ENCODE data around the gene DPH1.

Gene DPH1

GRCh38 chr17:1985686-1986085 lies 44.3 kb upstream of the DPH1 start:
- Histone ChIP-seq H3K9me3 (ENCODE audit: control insufficient read depth, insufficient read depth, low read length) (no peaks in the 10 kb centered on the region), H3K4me1 (ENCODE audit: control insufficient read depth, low read length) (no peaks in the 10 kb centered on the region), H3K36me3 (ENCODE audit: control insufficient read depth, low read length) (no peaks in the 10 kb centered on the region), H3K4me2 (ENCODE audit: low read length) (no peak overlapping the region), H3K4me3 (ENCODE audit: low read length) (no peak overlapping the region), H3K9me2 (replicated peaks; ENCODE audit: control insufficient read depth, low read length) (no peaks in the 10 kb centered on the region), H4K20me1 (ENCODE audit: control insufficient read depth, insufficient read depth, low read depth, low read length) (no peaks in the 10 kb centered on the region), H3K27me3 (ENCODE audit: control insufficient read depth, low read length) (no peaks in the 10 kb centered on the region; the same call in 1 of the 2 replicates), H3K79me2 (ENCODE audit: control insufficient read depth, low read length) (no peaks in the 10 kb centered on the region), H3F3A (ENCODE audit: control insufficient read depth, insufficient read depth) (no peaks in the 10 kb centered on the region), H3K27ac (ENCODE audit: low read depth, low read length) (no peak overlapping the region)
- TF ChIP-seq CTCF (IDR thresholded peaks at IDR 0.05; ENCODE audit: low read depth, low read length, poor library complexity, severe bottlenecking) (no peak), EZH2phosphoT487 (IDR thresholded peaks at IDR 0.05; ENCODE audit: borderline replicate concordance, low read length) (no peak)

- TF ChIP-seq CTCF (IDR thresholded peaks at IDR 0.05; ENCODE audit: low read depth, low read length, poor library complexity, severe bottlenecking) (no peak), EZH2phosphoT487 (IDR thresholded peaks at IDR 0.05; ENCODE audit: borderline replicate concordance, low read length) (no peak)
- no peak overlapping the region for H3K27ac ChIP-seq (ENCODE audit: low read depth, low read length)
Measured at GRCh38 chr17:1986783-1987451, 43.0 kb upstream of the DPH1 start.

GRCh38 chr17:1989135-1989534 lies 40.8 kb upstream of the DPH1 start:
- Histone ChIP-seq H3K9me2 (replicated peaks; ENCODE audit: control insufficient read depth, low read length) (no peaks in the 10 kb centered on the region), H3K27me3 (ENCODE audit: control insufficient read depth, low read length) (no peaks in the 10 kb centered on the region), H3K79me2 (ENCODE audit: control insufficient read depth, low read length) (no peaks in the 10 kb centered on the region), H3K9me3 (ENCODE audit: control insufficient read depth, insufficient read depth, low read length) (no peaks in the 10 kb centered on the region), H3K36me3 (ENCODE audit: control insufficient read depth, low read length) (no peaks in the 10 kb centered on the region), H3K4me1 (ENCODE audit: control insufficient read depth, low read length) (no peaks in the 10 kb centered on the region), H3K4me3 (ENCODE audit: low read length) (no peak overlapping the region), H3K4me2 (ENCODE audit: low read length) (no peak overlapping the region), H4K20me1 (ENCODE audit: control insufficient read depth, insufficient read depth, low read depth, low read length) (no peaks in the 10 kb centered on the region), H3K27ac (ENCODE audit: low read depth, low read length) (no peak overlapping the region), H3F3A (ENCODE audit: control insufficient read depth, insufficient read depth) (no peaks in the 10 kb centered on the region)
- TF ChIP-seq CTCF (IDR thresholded peaks at IDR 0.05; ENCODE audit: low read depth, low read length, poor library complexity, severe bottlenecking) (no peak), EZH2phosphoT487 (IDR thresholded peaks at IDR 0.05; ENCODE audit: borderline replicate concordance, low read length) (no peak)

More at GRCh38 chr17:1986783-1987451, 43.0 kb upstream of the DPH1 start:
- no peaks in the 10 kb centered on the region for H3F3A ChIP-seq (ENCODE audit: control insufficient read depth, insufficient read depth)
- no peak overlapping the region for H3K4me2 ChIP-seq (ENCODE audit: low read length)
- H3K9me2 ChIP-seq (replicated peaks; ENCODE audit: control insufficient read depth, low read length) = no peaks in the 10 kb centered on the region
- no peaks in the 10 kb centered on the region for H4K20me1 ChIP-seq (ENCODE audit: control insufficient read depth, insufficient read depth, low read depth, low read length)
- H3K36me3 ChIP-seq (ENCODE audit: control insufficient read depth, low read length) = no peaks in the 10 kb centered on the region
- no peak overlapping the region for H3K4me3 ChIP-seq (ENCODE audit: low read length)
- H3K79me2 ChIP-seq (ENCODE audit: control insufficient read depth, low read length) = no peaks in the 10 kb centered on the region
- no peaks in the 10 kb centered on the region for H3K4me1 ChIP-seq (ENCODE audit: control insufficient read depth, low read length)
- H3K9me3 ChIP-seq (ENCODE audit: control insufficient read depth, insufficient read depth, low read length) = no peaks in the 10 kb centered on the region
- H3K27me3 ChIP-seq (ENCODE audit: control insufficient read depth, low read length) = no peaks in the 10 kb centered on the region

All from DOHH2 (cell line).